HepG2 (cell line): Measurements from ENCODE around the gene RANBP3. TPM values are rescaled to one million over a fixed set of nuclear protein-coding genes. Genes with fewer than 3 reads are reported as not detected.

ENCODE experiments used
- ADNP ChIP-seq: sonication (generic); formaldehyde crosslinking; IDR thresholded peaks from 2 replicates; pipeline ENCODE4 v1.4.0; 2020; ENCODE audit warnings: missing genetic modification reagents
- AHDC1 ChIP-seq: sonication (generic); formaldehyde crosslinking; IDR thresholded peaks from 2 replicates; pipeline ENCODE4 v1.5.1; 2020; ENCODE audit warnings: mild to moderate bottlenecking, missing genetic modification reagents, borderline replicate concordance
- BCLAF1 ChIP-seq: fragments of 450-650 bp; IDR thresholded peaks from 2 replicates; pipeline ENCODE4 v1.6.1; 2017; ENCODE audit warnings: mild to moderate bottlenecking
- HNF4A ChIP-seq: sonication (generic); formaldehyde crosslinking; IDR thresholded peaks from 2 replicates; pipeline ENCODE4 v1.4.0; 2020; ENCODE audit warnings: missing genetic modification reagents
- HNRNPUL1 ChIP-seq: fragments of 200-400 bp; formaldehyde crosslinking; IDR thresholded peaks from 2 replicates; pipeline ENCODE4 v1.6.1; 2017; ENCODE audit warnings: low read depth, mild to moderate bottlenecking, low read length, moderate library complexity
- JARID2 ChIP-seq: sonication (generic); formaldehyde crosslinking; IDR thresholded peaks from 2 replicates; pipeline ENCODE4 v1.8.1; 2023; ENCODE audit warnings: missing genetic modification reagents, inconsistent platforms; ENCODE audit not compliant: insufficient replicate concordance
- MAFF ChIP-seq: IDR thresholded peaks from 2 replicates; pipeline ENCODE4 v1.6.1; 2011; ENCODE audit warnings: low read depth, low read length, improper control_type of control experiment
- RARG ChIP-seq: sonication (generic); formaldehyde crosslinking; IDR thresholded peaks from 2 replicates; pipeline ENCODE4 v1.4.0; 2020; ENCODE audit warnings: low read depth, mild to moderate bottlenecking, missing genetic modification reagents
- SAFB2 ChIP-seq: sonication (generic); formaldehyde crosslinking; IDR thresholded peaks from 2 replicates; pipeline ENCODE4 v1.5.1; 2020; ENCODE audit warnings: missing genetic modification reagents, low read depth, mild to moderate bottlenecking, borderline replicate concordance
- SNAI1 ChIP-seq: sonication (generic); formaldehyde crosslinking; IDR thresholded peaks from 2 replicates; pipeline ENCODE4 v1.5.0; 2020; ENCODE audit warnings: mild to moderate bottlenecking, missing genetic modification reagents, borderline replicate concordance
- TARDBP ChIP-seq: sonication (generic); formaldehyde crosslinking; IDR thresholded peaks from 2 replicates; pipeline ENCODE4 v1.8.0; 2022; ENCODE audit warnings: mild to moderate bottlenecking, missing genetic modification reagents
- TBX2 ChIP-seq: sonication (generic); formaldehyde crosslinking; IDR thresholded peaks from 2 replicates; pipeline ENCODE4 v1.5.0; 2020; ENCODE audit warnings: missing genetic modification reagents, mild to moderate bottlenecking, borderline replicate concordance
- ZNF180 ChIP-seq: sonication (generic); formaldehyde crosslinking; IDR thresholded peaks from 2 replicates; pipeline ENCODE4 v1.4.0; 2020; ENCODE audit warnings: low read depth, missing genetic modification reagents, borderline replicate concordance
- ZNF512 ChIP-seq: sonication (generic); formaldehyde crosslinking; IDR thresholded peaks from 2 replicates; pipeline ENCODE4 v1.4.0; 2020; ENCODE audit warnings: mild to moderate bottlenecking, missing genetic modification reagents
- ZNF839 ChIP-seq: sonication (generic); formaldehyde crosslinking; IDR thresholded peaks from 2 replicates; pipeline ENCODE4 v1.4.0; 2020; ENCODE audit warnings: missing genetic modification reagents, mild to moderate bottlenecking, borderline replicate concordance
- polyA plus RNA-seq, 8 experiments: library from polyadenylated mRNA; depleted of rRNA in 3 of 8; stranded (reverse) in 7 of 8; unstranded in 1 of 8; fragments of >200 nt; fragmentation: Illumina TruSeq in 4 of 8; extraction: Trizol in 4 of 8; gene quantifications; 2 replicates each; pipeline versions ENCODE4 v1.2.1 to v1.2.3, GENCODE V29; 2011 to 2016; ENCODE audit warnings: low read depth in 4 of 8, missing spikeins in 1 of 8, mixed read lengths in 1 of 8; ENCODE audit not compliant: insufficient read depth in 1 of 8
- total RNA-seq, 5 experiments: library from RNA; depleted of rRNA; stranded (reverse); fragments of >200 nt; fragmentation: Illumina TruSeq; extraction: Trizol; gene quantifications; 2 replicates each; pipeline ENCODE4 v1.2.3, GENCODE V29; 2016; ENCODE audit warnings: low read depth in 1 of 5
- TF ChIP-seq, protein P1 (sequence below): sonication (generic); formaldehyde crosslinking; IDR thresholded peaks from 2 replicates; pipeline ENCODE4 v1.9.0; 2021; ENCODE audit warnings: missing genetic modification reagents, borderline replicate concordance

The RANBP3 gene
- total and polyA plus RNA-seq, 2 of the 13 experiments (the other 11 are each of a cell fraction or from before 2014, with no cell fraction given) = 39.5 to 149 TPM

DNA sequence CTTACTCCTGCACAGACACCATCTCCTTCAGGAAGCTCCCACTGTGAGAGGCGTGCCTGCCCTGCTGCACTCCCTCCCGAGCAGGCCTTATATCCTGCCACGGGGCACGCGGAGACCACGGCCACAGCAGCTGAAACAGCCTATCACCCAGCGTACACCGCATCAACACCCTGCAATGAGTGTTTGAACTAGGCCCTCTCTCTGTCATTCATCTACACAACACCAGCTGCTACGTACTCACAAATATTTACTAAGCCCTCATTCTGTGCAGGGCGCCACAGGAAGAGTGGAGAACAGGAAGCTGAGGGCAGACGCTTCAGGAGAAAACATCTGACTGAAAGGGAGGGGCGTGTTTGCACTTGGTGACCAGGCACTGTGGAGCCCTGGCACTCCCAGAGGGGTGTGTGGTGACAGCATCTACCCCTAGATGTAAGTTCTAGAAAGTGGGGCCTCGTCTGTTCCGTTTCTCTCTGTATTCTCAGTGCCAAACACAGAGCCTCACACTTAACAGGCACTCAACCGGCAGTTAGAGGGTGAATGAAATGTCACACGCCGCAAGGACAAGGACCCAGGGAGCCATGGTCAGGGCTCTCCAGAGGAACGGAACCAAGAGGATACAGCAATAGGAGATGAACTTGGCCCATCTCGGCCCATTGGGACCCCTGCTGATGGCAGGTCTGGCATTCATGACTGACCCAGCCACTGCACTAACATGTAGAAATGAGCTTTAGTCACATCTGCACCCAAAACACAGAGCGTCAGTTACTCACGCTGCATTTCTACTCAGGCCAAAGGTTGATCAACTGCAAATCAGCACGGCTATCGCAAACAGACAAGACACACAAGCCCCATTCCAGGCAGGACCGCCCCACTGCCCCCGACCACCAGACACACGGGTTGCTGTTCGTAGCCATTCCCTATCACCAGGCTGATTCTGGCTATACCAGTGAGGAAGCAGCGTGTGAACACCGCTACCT lies 15.7 kb downstream of the RANBP3 start (continued):
- TF ChIP-seq AHDC1 (CRISPR knock-in tag) (peak; percentile 91; the same call in 1 of the 2 replicates), TARDBP (CRISPR knock-in tag) (peak; percentile 98), BCLAF1 (no peak), JARID2 (CRISPR knock-in tag) (no peak), RARG (no peak), ADNP (CRISPR knock-in tag) (no peak), MAFF (peak; percentile 14; the same call in 1 of the 2 replicates), TBX2 (CRISPR knock-in tag) (peak; percentile 98), SAFB2 (CRISPR knock-in tag) (peak; percentile 28; the same call in 1 of the 2 replicates), SNAI1 (CRISPR knock-in tag) (peak; percentile 48; the same call in 1 of the 2 replicates), ZNF180 (CRISPR knock-in tag) (no peak), HNF4A (CRISPR knock-in tag) (peak; percentile 70), ZNF839 (CRISPR knock-in tag) (no peak), HNRNPUL1 (no peak), ZNF512 (CRISPR knock-in tag) (peak; percentile 89)
- TF ChIP-seq, protein P1, sequence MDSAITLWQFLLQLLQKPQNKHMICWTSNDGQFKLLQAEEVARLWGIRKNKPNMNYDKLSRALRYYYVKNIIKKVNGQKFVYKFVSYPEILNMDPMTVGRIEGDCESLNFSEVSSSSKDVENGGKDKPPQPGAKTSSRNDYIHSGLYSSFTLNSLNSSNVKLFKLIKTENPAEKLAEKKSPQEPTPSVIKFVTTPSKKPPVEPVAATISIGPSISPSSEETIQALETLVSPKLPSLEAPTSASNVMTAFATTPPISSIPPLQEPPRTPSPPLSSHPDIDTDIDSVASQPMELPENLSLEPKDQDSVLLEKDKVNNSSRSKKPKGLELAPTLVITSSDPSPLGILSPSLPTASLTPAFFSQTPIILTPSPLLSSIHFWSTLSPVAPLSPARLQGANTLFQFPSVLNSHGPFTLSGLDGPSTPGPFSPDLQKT (CRISPR knock-in tag) = no peak
